Gastroesophageal sphincter (tissue), 3 donors: ENCODE measurements around the gene C1QL4.

Experiments used
- CTCF ChIP-seq, 4 experiments: fragments of 200-600 bp in 2 of 4; fragments of 450-650 bp in 2 of 4; sonication (generic) in 1 of 4; IDR thresholded peaks; one replicate each; pipeline ENCODE4 v1.5.1; 2017 to 2019; ENCODE audit warnings: antibody characterized with exemption in 4 of 4, mild to moderate bottlenecking in 2 of 4, moderate library complexity in 2 of 4
- POLR2A ChIP-seq, 2 donors: fragments of 450-650 bp; IDR thresholded peaks; one replicate each; pipeline ENCODE4 v1.6.1; 2017; ENCODE audit warnings: antibody characterized with exemption in 2 of 2, mild to moderate bottlenecking in 2 of 2, moderate library complexity in 1 of 2

- TF ChIP-seq CTCF (IDR thresholded peaks at IDR 0.05) (no peak), POLR2A (IDR thresholded peaks at IDR 0.05) (no peak)
Observed at GRCh38 chr12:49368240-49368600, 31.2 kb upstream of the C1QL4 start.
